Activated naive CD8-positive, alpha-beta T cell (primary cell): ENCODE measurements around the gene RNASET2.
"Not testable (repeated sequence)": the region's sequence is repeated elsewhere in the genome, so short reads cannot be mapped to it uniquely, and the experiment has no call there.

Source experiments
- H3K27ac Mint-ChIP-seq: one replicate; pipeline ENCODE4 v1.8.0; 2021; ENCODE audit warnings: mixed read lengths
- H3K27me3 Mint-ChIP-seq: one replicate; pipeline ENCODE4 v1.8.0; 2021; ENCODE audit warnings: mixed read lengths
- H3K36me3 Mint-ChIP-seq: one replicate; pipeline ENCODE4 v1.8.0; 2021; ENCODE audit warnings: mixed read lengths
- H3K4me1 Mint-ChIP-seq: one replicate; pipeline ENCODE4 v1.8.0; 2021; ENCODE audit warnings: low read depth, mixed read lengths
- H3K4me3 Mint-ChIP-seq: one replicate; pipeline ENCODE4 v1.8.0; 2021; ENCODE audit warnings: mild to moderate bottlenecking, mixed read lengths
- H3K9me3 Mint-ChIP-seq: one replicate; pipeline ENCODE4 v1.8.0; 2021; ENCODE audit warnings: low read depth, mixed read lengths

The RNASET2 gene

DNA sequence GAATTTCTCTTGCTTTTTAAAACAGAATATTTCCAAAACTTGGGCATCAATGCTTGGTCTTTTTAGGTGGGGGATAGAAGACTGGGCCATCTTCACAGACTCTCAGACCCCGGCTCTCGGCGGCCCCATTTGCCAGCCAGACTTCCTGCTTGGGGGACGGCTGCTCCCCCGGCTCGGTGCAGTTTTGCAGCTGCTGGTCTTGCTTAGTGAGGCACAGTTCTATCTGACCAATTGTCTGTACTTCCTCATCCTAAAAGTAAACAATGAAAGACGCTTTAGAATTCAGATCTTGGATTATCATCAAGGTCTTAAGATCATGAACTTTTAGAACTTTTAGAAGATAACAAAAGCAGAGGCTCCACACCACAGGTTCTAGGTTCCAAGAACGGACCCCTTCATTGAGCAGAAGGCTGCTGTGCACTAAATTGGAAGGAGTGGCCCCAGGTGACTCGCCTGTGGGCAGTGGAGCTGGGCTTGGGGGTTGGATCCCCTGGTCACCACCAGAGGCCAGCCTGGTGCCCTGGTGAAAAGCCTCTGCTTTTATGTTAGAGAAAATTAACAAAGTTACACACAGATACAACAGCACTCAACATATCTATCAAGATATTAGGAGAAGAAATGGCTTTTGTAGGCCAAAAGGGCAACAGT, 26.7 kb downstream of the RNASET2 start:
- H3K27me3 Mint-ChIP-seq, result no peaks in the 10 kb centered on the region
- H3K4me3 Mint-ChIP-seq, result no peak overlapping the region
- no peaks in the 10 kb centered on the region for H3K9me3 Mint-ChIP-seq
- H3K4me1 Mint-ChIP-seq, result peaks cover 30% of the 10 kb centered on the region
- peaks cover 2% of the 10 kb centered on the region for H3K36me3 Mint-ChIP-seq
- peak overlapping the region; percentile 41 for H3K27ac Mint-ChIP-seq

DNA sequence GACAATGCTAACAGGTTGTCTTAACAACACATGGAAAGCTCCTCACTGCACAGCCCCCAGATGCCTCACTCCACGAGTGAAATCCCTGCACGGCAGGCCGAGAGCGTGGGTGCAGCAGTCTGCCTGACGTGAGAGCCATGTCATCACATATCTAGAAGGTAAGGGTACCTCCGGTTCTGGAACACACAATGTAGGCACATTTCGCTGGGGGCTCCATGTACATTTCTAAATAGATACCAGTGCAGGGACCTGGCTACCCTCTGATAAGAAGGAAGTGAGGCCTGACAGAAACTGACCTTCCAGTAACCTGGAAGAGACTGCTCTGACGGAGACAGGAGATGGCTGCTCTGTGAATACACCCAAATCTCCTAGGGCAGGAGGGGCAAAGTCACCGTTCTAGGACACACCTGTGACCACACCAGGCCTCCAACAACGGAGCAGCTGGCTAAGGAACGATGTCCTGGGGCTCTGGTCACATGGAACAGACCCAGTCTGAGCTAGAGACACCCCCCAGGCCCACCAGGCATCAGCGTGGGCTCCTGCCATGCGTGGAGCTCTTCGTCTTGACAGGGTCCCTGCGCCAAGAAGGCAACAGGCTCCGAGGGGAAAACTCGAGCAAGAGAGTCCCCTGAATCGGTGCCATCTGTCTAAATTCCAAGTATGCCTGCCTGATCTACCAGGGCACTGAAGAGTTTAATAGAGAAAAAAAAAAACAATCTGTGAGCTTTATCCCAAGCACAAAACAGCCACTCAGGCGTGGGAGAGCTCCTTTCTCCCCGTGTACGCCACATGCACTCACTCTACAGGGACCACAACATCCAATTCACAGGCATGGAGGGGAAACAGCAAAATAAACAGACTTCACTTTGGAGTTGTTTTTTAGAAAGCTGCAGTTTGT, 27.5 kb downstream of the RNASET2 start:
- H3K9me3 Mint-ChIP-seq, result no peaks in the 10 kb centered on the region
- peaks cover 2% of the 10 kb centered on the region for H3K36me3 Mint-ChIP-seq
- H3K4me3 Mint-ChIP-seq, result no peak overlapping the region
- H3K27ac Mint-ChIP-seq, result peak overlapping the region; percentile 13
- H3K27me3 Mint-ChIP-seq, result no peaks in the 10 kb centered on the region
- H3K4me1 Mint-ChIP-seq, result peaks cover 30% of the 10 kb centered on the region

DNA sequence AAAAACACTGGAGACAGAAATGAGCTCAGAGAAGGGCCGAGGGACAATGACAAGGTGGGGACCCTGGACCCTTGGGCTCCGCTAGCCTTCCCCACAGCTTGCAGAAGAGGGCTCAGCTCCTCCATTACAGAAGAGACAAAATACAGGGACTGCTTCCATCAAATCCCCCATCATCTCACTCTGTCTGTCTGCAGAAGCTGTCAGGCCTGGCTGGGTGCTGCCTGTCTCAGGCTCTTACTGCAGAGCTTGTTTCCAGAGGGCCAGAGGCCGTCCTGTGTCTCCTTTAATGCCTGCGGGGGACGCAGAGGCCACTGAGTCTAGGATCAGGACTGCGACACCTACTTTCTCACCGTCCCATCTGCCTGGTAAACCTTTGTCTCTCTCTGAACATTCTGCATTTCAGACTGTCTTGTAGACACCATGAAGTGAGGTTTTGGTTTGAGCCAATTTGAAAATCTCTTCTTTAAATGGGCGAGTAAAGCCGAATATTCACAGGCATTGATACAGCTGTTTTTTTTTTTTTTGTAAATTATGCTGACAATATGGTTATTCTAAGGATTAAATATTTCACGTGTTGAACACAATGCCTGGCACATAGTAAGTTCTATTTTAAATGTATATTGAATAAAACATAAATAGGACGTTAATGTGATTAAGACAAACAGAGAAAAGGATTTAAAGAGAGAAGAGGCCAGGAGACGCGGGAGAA, 28.3 kb downstream of the RNASET2 start:
- peaks cover 30% of the 10 kb centered on the region for H3K4me1 Mint-ChIP-seq
- no peaks in the 10 kb centered on the region for H3K27me3 Mint-ChIP-seq
- no peaks in the 10 kb centered on the region for H3K9me3 Mint-ChIP-seq
- H3K4me3 Mint-ChIP-seq, result no peak overlapping the region
- H3K36me3 Mint-ChIP-seq, result peaks cover 2% of the 10 kb centered on the region
- no peak overlapping the region for H3K27ac Mint-ChIP-seq

DNA sequence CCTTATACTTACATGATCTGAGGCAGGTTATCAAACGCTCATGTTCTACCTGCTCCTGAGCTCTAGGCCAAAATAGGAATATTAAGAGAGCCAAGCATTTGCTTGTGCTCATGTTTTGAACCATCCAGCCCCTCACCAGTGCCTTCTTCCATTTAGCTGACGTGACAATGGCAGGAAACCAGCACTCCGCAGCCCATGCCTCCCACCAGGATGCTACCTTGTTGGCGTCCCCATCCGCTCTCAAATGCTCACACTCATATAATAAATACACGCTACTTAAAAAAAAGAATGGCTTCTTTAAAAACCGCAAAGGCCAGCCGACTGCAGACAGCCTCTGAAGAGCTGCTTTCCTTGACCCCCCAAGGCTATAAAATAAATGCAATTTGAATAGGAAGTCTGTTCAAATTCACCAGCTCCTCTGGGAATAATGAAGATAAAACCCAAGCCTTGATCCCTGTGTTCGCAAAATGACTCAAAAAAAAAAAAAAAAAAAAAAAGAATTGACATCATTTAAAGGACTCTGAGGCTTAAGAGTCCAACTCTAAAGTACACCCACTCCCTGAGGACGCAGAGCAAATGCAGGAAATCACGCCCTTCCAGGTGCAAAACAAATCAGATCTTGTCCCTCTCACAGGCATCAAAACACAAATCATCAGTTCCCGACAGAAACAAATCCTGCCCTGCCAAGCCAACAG, 29.0 kb downstream of the RNASET2 start:
- Mint-ChIP-seq H3K36me3 (peaks cover 5% of the 10 kb centered on the region), H3K4me3 (no peak overlapping the region), H3K9me3 (no peaks in the 10 kb centered on the region), H3K4me1 (peaks cover 27% of the 10 kb centered on the region), H3K27ac (peak overlapping the region; percentile 47), H3K27me3 (no peaks in the 10 kb centered on the region)

DNA sequence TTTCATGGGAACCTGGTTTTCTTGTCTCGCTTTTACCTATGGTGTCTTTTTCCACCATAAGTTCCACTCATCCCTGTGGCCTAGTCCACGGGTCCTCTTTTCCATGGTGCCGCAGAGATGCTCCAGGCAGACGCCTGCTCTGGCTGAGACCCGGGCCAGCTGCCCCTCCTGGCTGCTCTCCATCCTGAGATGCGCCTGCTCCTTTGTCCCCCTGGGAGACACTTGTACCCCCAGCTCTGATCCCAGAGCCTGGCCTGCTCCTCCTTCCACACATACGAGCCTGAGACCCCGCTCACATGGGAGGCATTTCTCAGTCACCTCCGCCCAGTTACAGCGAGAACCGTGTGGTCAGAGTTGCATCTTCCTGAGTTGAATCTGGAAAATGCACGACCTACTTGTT, 29.6 kb downstream of the RNASET2 start:
- no peak overlapping the region for H3K27ac Mint-ChIP-seq
- H3K4me3 Mint-ChIP-seq, result no peak overlapping the region
- no peaks in the 10 kb centered on the region for H3K9me3 Mint-ChIP-seq
- H3K4me1 Mint-ChIP-seq, result peaks cover 24% of the 10 kb centered on the region
- H3K36me3 Mint-ChIP-seq, result peaks cover 5% of the 10 kb centered on the region
- no peaks in the 10 kb centered on the region for H3K27me3 Mint-ChIP-seq

DNA sequence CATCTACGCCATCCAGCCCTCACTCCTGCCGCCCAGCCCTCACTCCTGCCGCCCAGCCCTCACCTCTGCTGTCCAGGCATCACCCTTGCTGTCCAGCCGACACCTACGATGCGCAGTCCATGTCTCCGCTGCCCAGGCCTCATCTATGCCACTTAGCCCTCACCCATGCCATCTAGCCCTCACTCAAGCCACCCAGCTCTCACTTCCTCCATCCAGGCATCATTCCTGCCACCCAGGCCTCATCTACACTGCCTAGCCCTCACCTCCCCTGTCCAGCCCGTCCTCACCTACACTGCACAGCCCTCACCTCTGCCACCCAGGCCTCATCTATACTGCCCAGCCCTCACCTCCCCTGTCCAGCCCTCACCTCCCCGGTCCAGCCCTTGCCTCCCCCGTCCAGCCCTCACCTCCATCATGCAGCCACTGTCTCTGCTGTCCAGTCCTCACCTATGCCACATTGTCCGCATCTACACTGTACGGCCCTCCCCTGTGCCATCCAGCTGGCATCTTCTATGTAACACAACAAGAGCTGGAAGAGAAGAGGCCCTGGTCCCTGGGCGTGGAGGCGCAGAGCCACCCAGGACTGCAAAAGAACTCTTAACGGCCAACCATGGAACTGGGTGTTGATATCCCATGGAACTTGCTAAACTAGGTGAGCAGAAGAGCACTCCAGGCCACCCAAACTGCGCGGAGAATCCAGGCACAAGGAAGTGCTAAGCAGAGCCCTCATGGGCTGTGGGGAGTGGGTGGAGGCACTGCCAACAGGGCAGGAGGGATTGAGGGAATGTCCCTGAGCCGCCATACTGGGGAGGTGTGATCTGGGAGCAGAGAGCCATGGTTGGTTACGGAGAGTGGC, 31.0 kb downstream of the RNASET2 start:
- H3K4me1 Mint-ChIP-seq, result peaks cover 11% of the 10 kb centered on the region
- no peaks in the 10 kb centered on the region for H3K9me3 Mint-ChIP-seq
- no peaks in the 10 kb centered on the region for H3K27me3 Mint-ChIP-seq
- H3K27ac Mint-ChIP-seq, result no peak overlapping the region
- peaks cover 5% of the 10 kb centered on the region for H3K36me3 Mint-ChIP-seq
- no peak overlapping the region for H3K4me3 Mint-ChIP-seq

DNA sequence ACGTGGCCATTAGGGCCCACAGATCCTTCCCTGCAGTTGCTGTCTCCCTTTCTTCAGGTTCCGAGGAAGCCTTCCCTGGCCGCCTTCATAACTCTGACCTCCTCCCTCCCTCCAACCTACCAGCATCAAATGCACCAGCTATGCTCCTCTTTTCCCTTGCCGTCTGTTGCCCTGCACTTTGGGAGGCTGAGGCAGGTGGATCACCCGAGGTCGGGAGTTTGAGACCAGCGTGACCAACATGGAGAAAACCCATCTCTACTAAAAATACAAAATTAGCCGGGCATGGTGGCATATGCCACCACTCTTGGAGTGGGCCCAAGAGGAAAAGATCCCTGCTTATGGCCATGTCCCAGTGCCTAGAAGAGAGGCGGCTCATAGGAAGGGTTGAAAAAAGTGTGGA, 31.8 kb downstream of the RNASET2 start:
- H3K4me1 Mint-ChIP-seq, result peaks cover 2% of the 10 kb centered on the region
- H3K9me3 Mint-ChIP-seq, result no peaks in the 10 kb centered on the region
- no peak overlapping the region for H3K27ac Mint-ChIP-seq
- no peak overlapping the region for H3K4me3 Mint-ChIP-seq
- H3K36me3 Mint-ChIP-seq, result peaks cover 5% of the 10 kb centered on the region
- no peaks in the 10 kb centered on the region for H3K27me3 Mint-ChIP-seq

DNA sequence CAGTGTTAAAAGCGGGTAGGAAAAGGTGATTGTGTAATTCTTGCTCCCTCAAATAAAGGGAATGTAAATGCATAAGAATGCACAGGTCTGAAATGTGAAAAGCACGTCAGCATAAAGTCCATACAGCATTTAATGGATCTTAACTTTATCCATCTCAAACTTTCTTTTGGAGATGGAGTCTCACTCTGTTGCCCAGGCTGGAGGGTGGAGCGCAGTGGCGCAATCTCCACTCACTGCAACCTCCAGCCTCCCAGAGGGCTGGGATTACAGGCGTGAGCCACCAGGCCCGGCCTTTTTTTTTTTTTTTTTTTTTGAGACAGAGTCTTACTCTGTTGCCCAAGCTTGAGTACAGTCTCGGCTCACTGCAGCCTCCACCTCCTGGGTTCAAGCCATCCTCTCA, 33.4 kb downstream of the RNASET2 start:
- H3K4me3 Mint-ChIP-seq, result no peak overlapping the region
- no peak overlapping the region for H3K27ac Mint-ChIP-seq
- H3K4me1 Mint-ChIP-seq, result no peaks in the 10 kb centered on the region
- no peaks in the 10 kb centered on the region for H3K27me3 Mint-ChIP-seq
- H3K36me3 Mint-ChIP-seq, result peaks cover 9% of the 10 kb centered on the region
- H3K9me3 Mint-ChIP-seq, result no peaks in the 10 kb centered on the region

DNA sequence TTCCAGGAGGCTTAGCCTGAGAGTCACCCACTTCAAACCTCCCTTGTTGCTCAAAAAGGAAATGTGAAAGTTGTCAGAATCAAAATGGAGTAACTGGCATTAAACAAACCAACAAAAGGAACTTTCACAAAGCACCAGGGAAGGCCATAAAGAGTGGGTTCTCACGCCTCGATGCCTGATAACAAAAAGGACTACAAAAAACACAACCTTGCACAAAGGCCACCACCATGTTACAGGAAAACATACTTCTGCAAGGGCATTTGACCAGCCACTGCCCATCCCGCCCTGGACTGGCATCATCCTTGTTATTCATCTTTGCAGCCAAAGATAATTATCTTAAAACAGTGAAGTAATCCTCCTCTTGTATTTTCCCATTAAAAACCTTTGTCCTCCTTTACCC, 34.8 kb downstream of the RNASET2 start:
- Mint-ChIP-seq H3K4me3 (no peak overlapping the region), H3K36me3 (peaks cover 8% of the 10 kb centered on the region), H3K27ac (no peak overlapping the region), H3K27me3 (no peaks in the 10 kb centered on the region), H3K4me1 (no peaks in the 10 kb centered on the region), H3K9me3 (no peaks in the 10 kb centered on the region)

DNA sequence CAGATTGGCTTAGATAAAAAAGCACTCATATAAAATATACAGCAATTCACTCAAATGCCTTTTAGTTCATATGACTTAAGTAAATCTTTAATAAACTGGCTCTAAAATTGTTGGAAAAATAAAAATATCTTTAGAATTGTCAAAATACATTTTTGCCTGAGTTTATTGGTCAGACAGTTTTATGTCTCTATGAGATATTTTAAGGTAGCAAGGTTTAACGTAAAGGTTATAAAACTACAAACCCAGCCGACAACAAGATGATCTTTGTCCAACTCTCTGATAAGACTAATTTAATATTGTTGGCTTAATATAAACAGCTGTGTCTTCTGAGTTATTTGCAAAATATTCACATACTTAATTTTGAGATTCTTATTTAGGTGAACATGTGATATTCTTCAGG, 39.5 kb downstream of the RNASET2 start:
- peaks cover 14% of the 10 kb centered on the region for H3K36me3 Mint-ChIP-seq
- no peak overlapping the region for H3K27ac Mint-ChIP-seq

DNA sequence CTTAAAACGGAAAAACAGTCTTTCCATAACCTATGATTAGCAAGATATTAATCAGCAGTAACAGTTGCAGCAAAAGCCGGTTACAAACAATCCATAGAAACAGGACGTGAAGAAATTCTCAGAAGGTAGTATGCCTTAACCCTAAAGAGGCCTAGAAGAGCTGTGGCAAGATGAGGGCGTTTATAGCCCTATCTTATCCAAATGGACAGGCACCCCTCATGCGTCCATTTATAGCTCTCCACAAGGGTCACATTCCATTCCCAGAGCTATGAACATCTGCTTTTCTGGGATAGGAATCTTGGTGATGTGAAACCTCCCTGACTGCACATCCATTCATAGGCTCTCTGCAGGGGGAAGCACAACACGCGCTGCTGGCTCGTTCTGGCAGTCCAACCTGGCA, 40.9 kb downstream of the RNASET2 start:
- H3K4me1 Mint-ChIP-seq, H3K27me3 Mint-ChIP-seq, H3K27ac Mint-ChIP-seq, H3K9me3 Mint-ChIP-seq, H3K4me3 Mint-ChIP-seq: not testable (repeated sequence)
- peaks cover 21% of the 10 kb centered on the region for H3K36me3 Mint-ChIP-seq

More for the DNA sequence above, 39.5 kb downstream of the RNASET2 start:
- Mint-ChIP-seq H3K4me3 (no peak overlapping the region), H3K9me3 (no peaks in the 10 kb centered on the region), H3K4me1 (no peaks in the 10 kb centered on the region), H3K27me3 (no peaks in the 10 kb centered on the region)

DNA sequence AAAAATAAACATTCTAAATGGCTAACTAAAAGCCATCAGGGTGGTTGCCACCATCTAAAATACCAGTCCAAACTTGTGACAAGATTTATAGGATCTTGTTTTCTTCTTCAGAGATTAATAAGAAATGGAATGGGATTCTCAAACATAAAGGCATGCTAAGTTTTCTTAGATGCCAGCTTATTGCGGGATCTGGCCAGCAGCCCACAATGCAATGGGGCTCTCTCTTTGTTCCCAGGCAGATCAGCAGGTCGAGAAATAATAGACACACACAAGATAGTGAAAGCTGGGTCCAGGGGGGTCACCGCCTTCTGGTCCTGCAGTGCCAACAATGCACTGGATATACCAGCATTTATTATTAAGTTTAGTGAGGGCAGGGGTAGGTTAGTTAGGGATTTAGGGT, 41.4 kb downstream of the RNASET2 start:
- H3K4me3 Mint-ChIP-seq, H3K27me3 Mint-ChIP-seq, H3K9me3 Mint-ChIP-seq, H3K4me1 Mint-ChIP-seq, H3K27ac Mint-ChIP-seq: not testable (repeated sequence)
- peaks cover 24% of the 10 kb centered on the region for H3K36me3 Mint-ChIP-seq

DNA sequence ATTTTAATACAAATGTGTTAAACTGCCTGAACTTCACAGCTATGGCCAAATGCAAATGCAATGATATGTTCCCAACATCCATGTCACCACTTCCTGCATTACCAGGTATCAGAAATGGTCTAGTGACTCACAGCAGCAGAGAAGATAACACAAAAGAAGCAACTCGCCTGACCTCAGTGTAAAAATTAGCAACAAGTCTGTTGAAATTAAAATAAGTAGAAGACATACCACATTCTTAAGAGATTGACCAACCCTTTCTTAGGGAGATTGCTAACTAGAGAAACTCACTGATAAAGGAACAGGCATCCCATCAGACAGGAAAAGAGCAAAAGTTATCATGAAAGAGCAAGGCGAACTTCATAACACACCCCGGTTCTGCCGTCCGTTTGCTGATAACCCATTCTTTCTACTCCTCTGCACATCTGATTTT, 45.1 kb downstream of the RNASET2 start:
- Mint-ChIP-seq H3K27ac (no peak overlapping the region), H3K4me1 (peaks cover 24% of the 10 kb centered on the region), H3K9me3 (no peaks in the 10 kb centered on the region), H3K36me3 (peaks cover 20% of the 10 kb centered on the region), H3K4me3 (no peak overlapping the region), H3K27me3 (no peaks in the 10 kb centered on the region)

DNA sequence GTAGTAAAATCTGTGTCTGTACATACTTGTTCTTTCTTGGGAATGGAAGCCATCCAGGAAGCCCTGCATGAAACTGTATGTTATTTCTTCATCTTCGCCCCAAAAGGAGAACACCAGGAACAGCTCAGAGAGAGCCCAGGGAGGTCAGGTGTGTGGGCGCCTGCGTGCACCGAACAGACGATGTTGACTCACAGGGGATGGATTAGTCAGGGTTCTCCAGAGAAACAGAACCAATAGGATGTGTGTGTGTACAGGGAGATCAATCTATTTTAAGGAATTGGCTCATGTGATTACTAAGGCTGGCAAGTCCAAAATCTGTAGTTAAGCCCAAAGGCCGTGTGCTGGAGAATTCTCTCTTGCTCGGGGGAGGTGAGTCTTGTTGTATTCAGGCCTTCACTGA, 45.7 kb downstream of the RNASET2 start:
- peaks cover 24% of the 10 kb centered on the region for H3K4me1 Mint-ChIP-seq
- H3K27me3 Mint-ChIP-seq, result no peaks in the 10 kb centered on the region
- H3K4me3 Mint-ChIP-seq, result no peak overlapping the region
- H3K27ac Mint-ChIP-seq, result no peak overlapping the region
- peaks cover 20% of the 10 kb centered on the region for H3K36me3 Mint-ChIP-seq
- no peaks in the 10 kb centered on the region for H3K9me3 Mint-ChIP-seq
